ENCODE data around the gene IQSEC1.
"Not testable (repeated sequence)": the region's sequence is repeated elsewhere in the genome, so short reads cannot be mapped to it uniquely, and the experiment has no call there.

IQSEC1 gene

DNA sequence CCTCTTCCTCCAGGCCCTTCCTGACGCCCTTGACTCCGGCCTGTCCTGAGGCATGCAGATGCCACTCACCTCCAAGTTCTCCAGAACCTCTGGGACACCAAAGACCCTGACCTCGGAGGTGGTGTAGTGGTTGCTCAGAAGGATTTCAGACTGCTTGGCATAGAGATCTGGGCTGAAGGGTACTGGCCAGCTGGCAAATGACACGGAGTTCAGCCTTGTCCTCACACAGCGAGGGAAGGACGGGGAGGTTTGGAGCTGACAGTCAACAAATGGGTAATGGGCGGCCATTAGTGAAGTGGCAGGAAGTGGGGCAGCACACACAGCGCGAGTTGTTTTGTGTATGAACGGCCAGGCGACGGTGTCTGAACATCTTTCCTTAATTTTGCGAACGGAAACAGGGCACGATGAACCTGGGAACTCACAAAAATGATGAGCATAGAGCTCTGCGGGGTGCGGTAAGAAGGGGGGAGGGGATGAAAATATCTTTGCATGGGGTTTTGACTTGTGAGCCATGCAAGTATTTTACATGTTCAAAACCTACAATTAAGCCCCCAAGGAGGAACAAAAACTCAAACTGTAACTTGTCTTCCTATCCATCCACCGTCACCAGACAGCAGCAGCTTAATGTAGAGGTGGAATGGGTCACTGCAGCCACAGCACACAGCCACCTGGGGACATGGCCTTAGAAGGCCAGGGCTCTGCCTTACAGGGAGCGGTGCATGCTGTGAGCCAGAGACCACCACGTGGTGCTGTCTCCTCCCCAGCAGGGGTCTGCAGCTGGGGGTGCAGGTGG lies 188.2 kb downstream of the IQSEC1 start:
- no peak for DNase-seq

DNA sequence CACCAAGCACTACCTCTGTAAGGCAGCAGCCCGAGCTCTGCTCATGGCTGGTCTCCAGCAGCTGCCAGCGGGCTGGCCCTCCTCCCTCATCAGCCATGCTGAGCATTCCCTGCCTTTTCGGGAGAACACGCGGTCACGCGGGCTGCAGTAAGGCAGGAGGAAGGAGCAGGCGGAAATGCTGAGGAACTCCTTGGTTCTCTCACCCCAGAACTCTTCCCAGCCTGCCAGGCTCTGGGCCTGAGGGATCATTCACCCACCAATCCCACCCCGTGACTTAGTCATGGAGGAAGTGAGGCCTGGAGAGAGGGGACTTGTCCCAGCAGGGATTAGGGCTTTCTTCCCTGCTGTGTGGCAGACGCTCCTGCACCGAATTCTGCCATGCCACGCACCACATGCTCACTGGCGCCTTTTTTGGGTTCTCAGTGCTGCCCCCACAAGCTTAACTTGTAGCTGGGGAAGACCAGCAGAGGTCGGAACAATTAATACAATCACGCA lies 189.0 kb downstream of the IQSEC1 start:
- no peak for DNase-seq

DNA sequence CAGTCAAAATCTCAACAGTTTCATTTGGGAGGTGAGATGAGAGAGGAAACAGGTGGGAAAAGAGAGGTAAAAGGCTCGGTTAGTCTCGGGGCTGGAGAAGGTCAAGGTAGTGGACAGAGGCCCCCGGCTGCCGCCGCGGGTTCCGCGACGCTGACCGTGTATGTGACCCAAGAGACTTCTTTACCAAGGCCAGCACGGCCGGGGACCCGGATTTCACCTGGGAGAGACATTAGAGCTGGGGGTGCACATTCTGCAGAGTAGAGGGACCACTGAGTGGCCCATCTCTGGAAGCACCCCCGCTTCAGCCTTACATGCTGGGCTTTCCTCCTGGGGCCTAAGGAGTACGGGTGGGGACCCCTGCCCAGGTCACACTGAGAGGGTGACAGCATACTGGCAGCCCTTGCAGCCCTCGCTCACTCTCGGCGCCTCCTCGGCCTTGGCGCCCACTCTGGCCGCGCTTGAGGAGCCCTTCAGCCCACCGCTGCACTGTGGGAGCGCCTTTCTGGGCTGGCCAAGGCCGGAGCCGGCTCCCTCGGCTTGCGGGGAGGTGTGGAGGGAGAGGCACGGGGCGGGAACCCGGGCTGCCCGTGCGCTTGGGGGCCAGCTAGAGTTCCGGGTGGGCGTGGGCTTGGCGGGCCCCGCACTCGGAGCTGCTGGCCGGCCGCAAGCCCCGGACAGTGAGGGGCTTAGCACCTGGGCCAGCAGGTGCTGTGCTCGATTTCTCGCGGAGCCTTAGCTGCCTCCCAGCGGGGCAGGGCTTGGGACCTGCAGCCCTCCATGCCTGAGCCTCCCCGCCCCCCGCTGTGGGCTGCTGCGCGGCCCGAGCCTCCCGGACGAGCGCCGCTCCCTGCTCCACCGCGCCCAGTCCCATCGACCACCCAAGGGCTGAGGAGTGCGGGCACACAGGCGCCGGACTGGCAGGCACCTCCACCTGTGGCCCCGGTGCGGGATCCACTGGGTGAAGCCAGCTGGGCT lies 190.6 kb downstream of the IQSEC1 start:
- DNase-seq, result no peak

GRCh38 chr3:12881858-12882257 lies 191.4 kb downstream of the IQSEC1 start:
- not testable (repeated sequence) for DNase-seq

DNA sequence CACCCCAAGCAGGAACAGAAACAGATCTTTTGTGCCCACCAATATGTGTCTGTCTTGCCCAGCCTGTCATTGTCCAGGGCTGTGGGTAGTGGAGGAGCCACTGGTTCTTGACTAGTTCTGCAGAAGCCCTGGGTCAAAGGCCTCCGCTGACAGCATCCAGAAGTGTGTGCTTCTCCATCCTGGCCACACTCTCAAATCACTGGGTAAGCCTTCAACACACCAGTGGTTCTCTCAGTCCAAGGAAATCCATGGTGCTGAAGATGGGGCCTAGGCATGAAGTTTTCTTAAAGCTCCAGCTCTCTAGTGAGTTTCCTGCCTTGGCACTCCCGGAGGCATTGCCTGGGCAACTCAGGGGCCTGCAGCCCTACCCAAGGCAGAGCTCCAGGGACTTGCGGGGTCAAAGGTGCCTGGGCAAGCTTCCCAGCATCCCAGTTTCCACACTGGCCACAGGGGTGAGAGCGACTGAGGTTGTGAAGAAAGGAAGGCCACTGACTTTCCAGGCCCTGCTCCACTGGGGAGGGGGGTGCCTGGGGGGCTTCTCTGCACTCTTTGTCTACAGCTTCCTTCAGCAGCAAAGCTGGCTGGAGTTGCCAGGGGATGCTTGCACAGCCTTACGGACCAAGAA lies 193.9 kb downstream of the IQSEC1 start:
- DNase-seq, result no peak

GRCh38 chr3:12878758-12879157 lies 194.5 kb downstream of the IQSEC1 start:
- DNase-seq, result not testable (repeated sequence)

DNA sequence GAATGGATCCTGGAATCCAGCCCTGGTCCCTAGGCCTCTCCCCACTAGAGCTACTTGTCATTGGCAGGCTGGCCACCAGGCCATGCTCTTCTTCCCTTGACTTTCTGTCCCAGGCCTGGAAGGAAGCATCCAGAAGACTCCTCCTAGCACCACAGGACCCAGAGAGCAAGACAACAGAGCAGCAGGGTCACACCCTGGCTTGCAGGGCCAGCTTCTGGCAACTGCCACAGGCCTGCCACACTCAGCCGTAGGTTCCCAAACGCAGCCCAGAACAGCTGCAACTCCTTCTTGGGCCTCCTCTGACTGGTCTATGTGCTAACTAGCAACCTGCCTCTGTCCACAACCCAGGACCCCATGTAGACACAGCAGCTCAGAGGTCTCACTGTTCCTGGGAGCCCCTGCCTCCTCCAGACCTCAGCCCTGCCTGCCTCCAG lies 195.1 kb downstream of the IQSEC1 start:
- DNase-seq, result no peak

DNA sequence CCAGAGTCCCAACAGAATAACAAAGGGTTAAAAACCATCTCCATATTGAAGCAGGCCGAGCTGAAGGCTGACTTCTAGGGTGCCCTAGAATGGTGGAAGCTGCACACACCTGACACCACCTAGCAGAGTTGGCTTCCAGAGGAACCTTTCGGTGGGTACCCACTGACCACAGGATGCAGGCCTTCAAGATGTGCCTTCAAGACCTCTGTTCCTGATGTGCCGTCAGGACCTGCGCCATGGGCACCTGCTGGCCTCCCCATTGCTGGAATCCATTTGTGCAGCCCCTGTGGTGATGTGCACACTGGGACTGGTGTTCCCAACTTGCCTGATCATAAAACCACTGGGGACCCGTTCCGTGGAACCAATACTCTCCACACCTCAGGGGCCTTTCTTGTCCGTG lies 196.2 kb downstream of the IQSEC1 start:
- DNase-seq, result no peak

- no peak for DNase-seq
These were observed 197.1 kb downstream of the IQSEC1 start for GRCh38 chr3:12875857-12876836.

- no peak for DNase-seq
These were observed 201.7 kb downstream of the IQSEC1 start for GRCh38 chr3:12871404-12871983.

DNA sequence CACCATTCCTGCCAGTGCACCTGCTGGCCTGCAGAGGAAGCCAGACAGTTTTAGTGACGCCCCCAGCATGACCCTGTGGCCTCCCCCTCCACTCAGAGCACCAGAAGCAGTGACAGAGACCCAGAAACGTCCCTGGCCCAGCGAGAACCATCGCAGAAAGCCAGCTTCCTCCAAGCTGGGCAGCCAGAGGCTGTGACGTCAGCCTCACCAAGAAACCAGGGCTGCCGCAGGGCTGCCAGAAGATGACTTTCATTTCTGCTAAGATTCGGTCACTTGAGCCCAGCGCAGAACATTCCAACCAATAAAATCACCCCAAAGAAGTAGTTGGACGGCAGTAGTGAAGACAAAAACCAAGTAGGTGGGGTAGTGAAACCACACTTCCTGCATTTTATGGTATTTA lies 202.3 kb downstream of the IQSEC1 start:
- DNase-seq, result no peak

DNA sequence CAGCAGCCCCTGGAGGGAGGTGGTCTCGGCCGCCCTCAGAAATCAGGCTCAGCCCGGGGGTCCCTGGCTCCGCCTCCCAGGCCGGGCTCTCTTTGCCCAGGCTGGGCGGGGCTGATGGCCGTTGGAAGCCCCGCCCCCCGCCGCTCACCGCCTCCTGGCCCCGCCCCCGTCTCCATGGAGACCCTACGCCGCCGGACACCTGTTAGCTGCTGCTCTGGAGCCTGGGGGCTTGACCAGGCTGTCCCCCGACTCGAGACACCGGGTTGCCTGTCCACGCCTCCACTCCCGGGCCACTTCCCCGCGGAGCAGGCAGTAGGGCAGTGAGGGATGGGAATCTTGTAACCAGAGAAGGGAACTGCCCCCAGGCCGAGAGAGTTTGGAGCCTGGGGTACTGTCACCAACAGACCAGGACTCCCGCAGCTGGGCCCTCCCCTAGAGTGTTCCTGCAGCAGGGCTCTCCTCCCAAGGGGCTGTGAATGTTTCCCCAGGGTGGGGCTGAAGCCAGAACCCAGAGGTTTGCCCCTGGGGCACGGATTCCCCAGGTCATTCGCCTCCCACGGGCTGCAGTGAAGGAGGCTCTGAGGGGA lies 204.1 kb downstream of the IQSEC1 start:
- no peak for DNase-seq

DNA sequence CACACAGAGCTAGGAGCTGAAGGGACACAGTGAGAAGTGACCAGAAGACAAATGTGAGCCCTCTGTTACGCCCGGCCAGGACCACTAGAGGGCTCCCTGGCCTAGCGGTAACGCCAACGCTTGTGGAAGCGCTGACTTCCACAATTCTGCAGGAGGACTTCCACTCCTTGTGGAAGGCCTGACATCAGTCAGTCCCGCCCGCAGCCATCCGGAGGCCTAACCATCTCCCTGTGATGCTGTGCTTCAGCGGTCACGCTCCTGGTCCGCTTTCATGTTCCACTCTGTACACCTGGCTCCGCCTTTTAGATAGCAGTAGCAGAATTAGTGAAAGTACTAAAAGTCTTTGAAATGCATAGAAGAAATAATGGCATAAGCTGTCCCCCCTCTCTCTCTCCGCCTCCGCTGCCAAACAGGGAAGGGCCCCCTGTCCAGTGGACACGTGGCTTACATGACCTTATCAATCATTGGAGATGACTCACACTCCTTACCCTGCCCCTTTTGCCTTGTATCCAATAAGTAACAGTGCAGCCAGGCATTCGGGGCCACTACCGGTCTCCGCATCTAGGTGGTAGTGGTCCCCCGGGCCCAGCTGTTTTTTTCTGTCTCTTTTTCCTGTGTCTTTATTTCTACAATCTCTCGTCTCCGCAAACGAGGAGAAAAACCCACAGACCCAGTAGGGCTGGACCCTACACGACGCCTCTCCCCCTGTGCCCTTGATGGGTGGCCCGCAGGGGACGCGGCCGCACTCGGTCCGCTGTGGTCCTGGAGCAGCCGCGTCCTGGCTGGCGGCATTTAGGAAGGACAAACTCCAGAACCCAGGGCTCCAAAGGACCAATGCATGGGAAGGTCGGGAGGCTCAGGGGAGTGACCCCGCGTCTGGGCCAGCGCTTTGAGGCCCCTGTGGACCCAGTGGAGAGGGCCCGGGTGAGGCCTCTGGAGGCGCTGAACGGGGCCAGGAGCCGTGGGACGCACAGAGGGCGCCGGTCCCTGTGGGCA lies 204.9 kb downstream of the IQSEC1 start:
- peak; percentile 57 for DNase-seq

GRCh38 chr3:12866836-12867235 lies 206.4 kb downstream of the IQSEC1 start:
- no peak for DNase-seq

GRCh38 chr3:12865271-12865670 lies 208.0 kb downstream of the IQSEC1 start:
- DNase-seq, result no peak

- no peak for DNase-seq
These were observed 210.8 kb downstream of the IQSEC1 start for GRCh38 chr3:12862387-12862786.

DNA sequence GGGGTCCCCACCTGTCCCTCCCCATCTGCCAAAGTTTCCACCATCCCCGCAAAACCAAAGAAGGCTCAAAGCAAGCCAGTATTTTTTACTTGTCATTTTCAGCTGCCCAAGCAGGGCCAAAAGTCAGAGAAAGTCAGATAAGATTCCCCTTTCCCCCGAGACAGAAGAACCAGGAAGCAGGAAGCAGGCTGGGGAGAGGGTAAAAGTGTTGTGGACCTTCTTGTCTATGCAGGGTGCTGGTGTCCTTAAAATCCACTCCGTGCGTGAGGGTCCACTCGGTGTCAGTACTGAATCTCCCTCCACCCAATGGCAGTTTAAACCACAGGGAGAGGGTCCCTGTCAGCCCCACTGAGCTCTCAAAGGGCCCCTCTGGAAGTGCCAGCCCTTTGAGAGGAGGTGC lies 211.6 kb downstream of the IQSEC1 start:
- DNase-seq, result no peak

DNA sequence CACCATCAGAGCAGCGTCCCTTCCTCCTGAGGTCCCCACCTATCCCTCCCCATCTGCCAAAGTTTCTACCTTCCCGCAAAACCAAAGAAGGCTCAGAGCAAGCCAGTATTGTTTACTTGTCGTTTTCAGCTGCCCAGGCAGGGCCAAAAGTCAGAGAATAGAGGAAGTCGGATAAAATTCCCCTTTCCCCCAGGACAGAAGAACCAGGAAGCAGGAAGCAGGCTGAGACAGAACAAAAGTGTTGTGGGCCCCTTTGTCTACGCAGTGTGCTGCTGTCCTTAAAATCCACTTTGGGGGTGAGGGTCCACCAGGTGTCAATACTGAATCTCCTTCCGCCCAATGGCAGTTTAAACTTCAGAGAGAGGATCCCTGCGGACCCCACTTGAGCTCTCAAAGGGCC lies 213.4 kb downstream of the IQSEC1 start:
- no peak for DNase-seq

DNA sequence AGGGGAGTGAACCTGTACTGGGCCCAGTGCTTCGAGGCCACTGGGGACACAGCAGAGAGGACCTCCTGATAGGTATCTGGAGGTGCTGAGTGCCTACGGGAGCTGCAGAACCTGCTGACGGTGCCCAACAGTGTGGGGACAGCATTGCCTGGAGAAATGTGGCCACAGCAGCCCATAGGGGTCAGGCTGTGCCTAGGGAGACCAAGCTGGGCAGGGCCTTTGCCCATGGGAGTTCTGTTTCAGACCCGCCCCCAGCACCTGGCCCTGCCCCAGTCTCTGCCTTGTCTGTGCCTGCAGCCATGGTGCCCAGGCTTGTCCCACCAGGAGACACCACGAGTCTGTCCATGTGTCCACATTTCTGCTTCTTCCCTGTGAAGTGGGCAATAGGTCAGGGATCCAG lies 216.6 kb downstream of the IQSEC1 start:
- no peak for DNase-seq

DNA sequence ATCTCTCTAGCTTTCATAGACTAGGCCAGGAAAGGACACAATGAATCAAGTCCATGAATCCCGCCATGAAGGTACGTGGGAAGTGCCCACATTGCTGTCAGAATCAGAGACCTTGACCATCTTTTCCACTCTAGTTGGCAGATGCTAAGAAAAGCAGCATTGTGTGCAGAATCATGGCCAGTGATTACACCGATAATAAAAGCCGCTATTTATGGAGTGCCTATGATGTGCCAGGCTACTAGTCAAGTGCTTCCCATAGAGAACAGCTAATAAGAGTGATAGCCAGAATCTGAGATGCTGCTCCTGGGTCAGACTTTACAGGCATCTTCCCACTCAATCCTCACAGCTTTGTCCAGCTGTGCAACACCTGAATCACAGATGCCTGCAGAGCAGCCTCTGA lies 218.7 kb downstream of the IQSEC1 start:
- DNase-seq, result no peak
